Glomerular endothelial cell (primary cell): ENCODE data around the gene SRD5A3. TPM values are rescaled to one million over a fixed set of nuclear protein-coding genes. Genes with fewer than 3 reads are reported as not detected.

Experiments used
- DNase-seq: peaks from one replicate; pipeline ENCODE4 v3.0.0-alpha.2; 2011; ENCODE audit warnings: low read depth, low spot score; ENCODE audit errors: extremely low read depth
- total RNA-seq: library from RNA; depleted of rRNA; stranded (reverse); fragments of >200 nt; gene quantifications from 2 replicates; pipeline ENCODE4 v1.2.3, GENCODE V29; 2015

Gene SRD5A3
- total RNA-seq, 1 donor from 2014 or later: 18.6 TPM

DNA sequence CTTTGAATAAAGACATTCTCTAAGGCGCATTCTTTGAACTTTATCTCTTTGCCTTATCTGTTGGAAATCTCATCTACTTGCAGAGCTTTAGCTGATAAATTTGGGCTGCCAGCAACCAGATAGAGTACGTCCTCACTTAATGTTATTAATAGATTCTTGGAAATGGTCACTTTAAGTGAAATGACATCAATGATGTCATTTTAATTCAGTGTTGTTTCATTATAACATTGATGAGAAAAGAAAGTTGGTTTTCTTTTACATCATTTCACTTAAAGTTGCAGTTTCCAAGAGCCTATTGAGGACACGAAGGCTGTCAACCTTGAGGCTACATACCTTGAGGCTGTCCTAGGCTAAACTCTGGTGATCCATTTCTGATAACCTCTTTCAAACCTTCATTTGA lies 59.0 kb downstream of the SRD5A3 start:
- no peak for DNase-seq

DNA sequence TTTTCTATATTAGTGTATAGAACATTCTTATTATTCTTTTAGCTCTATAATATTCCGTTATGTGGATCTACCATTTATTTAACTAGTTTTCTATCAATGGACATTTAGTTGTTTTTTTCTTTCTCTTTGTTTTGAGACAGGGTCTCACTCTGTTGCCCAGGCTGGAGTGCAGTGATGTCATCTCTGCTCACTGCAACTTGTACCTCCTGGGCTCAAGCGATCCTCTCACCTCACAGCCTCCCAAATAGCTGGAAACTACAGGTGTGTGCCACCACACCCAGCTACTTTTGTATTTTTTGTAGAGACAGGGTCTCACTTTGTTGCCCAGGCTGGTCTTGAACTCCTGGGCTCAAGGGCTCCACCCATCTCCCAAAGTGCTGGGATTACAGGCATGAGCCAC lies 60.5 kb downstream of the SRD5A3 start:
- no peak for DNase-seq

DNA sequence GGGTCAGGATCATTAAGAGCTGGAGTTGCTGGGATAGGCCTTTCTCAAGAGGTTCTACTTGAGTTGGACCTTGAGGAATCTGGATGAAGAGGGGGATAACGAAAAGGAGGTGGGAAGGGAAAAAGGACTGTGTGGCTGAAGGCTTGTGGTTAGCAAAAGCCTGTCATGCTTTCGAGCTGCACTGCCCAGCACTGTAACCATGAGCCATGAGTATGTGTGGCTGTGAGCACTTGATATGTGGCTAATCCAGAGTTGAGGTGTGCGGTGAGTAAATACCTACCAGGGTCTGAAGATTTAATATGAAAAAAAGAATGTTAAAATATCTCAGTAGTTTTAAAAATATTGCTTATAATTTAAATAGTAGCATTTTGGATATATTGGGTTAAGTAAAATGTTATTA lies 61.1 kb downstream of the SRD5A3 start:
- no peak for DNase-seq

DNA sequence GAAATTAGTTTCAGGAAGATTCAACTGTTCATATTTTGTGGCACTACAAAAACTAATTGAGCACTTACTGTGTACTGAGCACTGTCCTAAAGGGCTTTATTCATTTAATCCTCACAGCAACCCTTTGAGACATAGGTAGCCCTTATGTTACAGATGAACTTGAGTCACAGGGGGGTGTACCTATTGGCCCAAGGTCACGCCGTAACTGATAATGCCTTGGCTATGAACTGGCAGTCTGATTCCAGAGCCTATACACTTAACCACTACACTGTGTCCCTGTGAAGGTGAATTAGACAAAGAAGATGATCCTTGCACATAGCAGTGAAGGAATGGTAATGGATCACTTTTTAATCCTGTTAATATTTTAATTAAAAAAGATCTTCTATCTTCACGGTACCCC lies 61.7 kb downstream of the SRD5A3 start:
- DNase-seq: no peak

DNA sequence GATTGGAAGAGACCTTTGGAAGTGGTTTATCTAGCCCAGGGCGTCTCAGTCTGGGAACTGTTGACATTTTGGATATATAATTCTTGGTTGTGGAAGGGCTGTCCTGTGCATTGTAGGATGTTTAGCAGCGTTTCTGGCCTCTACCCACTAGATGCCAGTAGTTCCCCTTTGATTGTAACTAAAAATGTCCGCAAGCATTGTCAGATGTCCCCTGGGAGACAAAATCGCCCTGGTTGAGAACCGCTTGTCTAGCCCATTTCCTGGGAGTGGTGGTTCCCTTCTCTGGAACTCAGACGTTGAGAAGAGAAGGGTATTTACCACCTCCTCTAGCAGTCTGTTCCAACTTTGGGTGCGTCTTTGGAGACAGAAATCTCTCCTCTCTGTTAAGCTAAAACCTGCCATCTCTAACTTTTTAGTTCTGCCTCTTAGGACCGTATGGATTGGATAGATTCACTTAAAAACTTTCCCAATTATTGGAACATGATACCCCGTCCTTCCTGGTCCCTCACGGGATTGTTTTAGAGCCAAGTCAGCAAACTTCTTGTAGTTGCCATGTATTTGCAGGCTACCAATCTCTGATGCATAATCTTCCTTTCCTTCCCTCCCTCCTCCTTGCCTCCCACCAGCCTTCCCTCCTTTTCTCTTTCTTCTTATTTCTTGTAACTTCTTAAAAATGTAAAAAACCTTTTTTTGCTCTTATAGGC lies 63.6 kb downstream of the SRD5A3 start:
- DNase-seq: no peak

DNA sequence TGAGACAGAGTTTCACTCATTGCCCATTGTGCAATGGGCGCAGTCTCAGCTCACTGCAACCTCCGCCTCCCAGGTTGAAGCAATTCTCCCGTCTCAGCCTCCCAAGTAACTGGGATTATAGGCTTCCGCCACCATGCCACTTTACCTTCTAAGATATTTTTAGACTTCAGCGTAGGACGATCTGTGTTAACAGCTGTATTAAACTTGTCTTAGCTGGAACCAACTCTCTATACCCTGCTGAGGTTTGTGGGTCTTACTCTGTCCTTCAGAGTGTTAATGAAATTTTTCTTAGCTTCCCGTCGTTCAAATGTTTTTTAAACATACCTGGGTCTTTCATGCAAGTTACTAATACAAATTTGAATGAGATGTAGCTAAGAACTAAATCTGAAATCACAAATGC lies 64.4 kb downstream of the SRD5A3 start:
- DNase-seq: no peak

DNA sequence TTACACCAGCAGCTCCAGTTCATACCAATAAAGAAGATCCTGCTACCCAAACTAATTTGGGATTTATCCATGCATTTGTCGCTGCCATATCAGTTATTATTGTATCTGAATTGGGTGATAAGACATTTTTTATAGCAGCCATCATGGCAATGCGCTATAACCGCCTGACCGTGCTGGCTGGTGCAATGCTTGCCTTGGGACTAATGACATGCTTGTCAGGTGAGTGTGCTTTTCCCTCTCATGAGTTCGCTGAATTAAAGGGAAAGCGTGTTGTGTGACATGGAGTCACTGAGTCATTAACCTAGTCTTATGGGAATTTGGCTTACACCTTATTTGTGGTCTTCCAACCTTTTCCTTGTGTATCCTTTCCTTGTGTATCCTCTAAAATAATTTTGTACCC lies 65.6 kb downstream of the SRD5A3 start:
- no peak for DNase-seq

DNA sequence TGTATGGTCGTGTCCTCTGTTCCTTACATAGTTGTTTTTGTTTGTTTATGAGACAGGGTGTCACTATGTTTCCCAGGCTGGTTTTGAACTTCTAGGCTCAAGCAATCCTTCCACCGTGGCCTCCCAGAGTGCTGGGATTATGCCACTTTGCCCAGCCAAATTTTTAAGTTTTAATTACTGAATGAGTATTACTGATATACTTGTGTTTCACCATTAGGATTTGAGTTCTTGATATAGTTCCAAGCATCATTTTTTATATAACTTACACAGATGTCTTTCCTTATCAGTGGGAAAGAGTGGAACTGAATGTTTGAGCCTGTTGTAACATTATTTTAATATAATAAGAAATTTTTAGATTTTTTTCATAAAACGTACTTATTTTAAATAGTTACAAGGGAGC lies 70.1 kb downstream of the SRD5A3 start:
- no peak for DNase-seq

Other genes with a start within 250 kb of the SRD5A3 start
- 337 and 496 TPM in 2 replicates for gene KDR, start 220.6 kb upstream of the SRD5A3 start, total RNA-seq
- 151 and 228 TPM in 2 replicates for gene TMEM165, start 49.7 kb downstream of the SRD5A3 start, total RNA-seq
- gene CLOCK, start 200.7 kb downstream of the SRD5A3 start, total RNA-seq: 15.2 and 23.8 TPM in 2 replicates
- gene PDCL2, start 246.0 kb downstream of the SRD5A3 start, total RNA-seq: not detected in 2 replicates